T47D (cell line): ENCODE results near the gene YPEL3.
"Not testable (repeated sequence)": the region's sequence is repeated elsewhere in the genome, so short reads cannot be mapped to it uniquely, and the experiment has no call there.

ENCODE experiments used
- DNase-seq, 2 experiments: peaks; one replicate each; pipeline versions ENCODE4 v3.0.0 to v3.0.0-alpha.2; 2011 to 2012; ENCODE audit warnings: low read depth in 1 of 2, low spot score in 1 of 2
- JUND ChIP-seq: IDR thresholded peaks from 2 replicates; pipeline ENCODE4 v1.6.1; 2012; ENCODE audit warnings: low read depth
- in situ Hi-C: cut with HindIII; loops from 2 replicates; pipeline ENCODE4 v1.10.0; 2016; ENCODE audit warnings: low sequenced_read_pairs, low pct_unique_long_range_greater_than_20kb

YPEL3 gene

GRCh38 chr16:30127993-30128392 is 32.0 kb upstream of the YPEL3 start:
- no peak for TF ChIP-seq JUND
- in situ Hi-C loops, result no loop called here
- no peak for DNase-seq

GRCh38 chr16:30125690-30126089 is 29.7 kb upstream of the YPEL3 start:
- in situ Hi-C loops, DNase-seq: not testable (repeated sequence)

DNA sequence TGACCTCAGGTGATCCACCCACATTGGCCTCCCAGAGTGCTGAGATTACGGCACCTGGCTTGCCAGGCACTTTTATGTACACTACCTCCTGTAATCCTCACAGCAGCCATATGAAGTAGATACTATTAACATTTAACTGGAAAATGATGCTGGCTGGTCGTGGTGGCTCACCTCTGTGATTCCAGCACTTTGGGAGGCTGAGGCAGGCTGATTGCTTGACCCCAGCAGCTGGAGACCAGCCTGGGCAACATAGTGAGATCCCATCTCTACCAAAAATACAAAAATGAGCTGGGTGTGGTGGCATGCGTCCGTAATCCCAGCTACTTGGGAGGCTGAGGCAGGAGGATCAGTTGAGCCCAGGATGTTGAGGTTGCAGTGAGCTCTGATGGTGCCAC is 29.0 kb upstream of the YPEL3 start:
- in situ Hi-C loops, result no loop called here
- TF ChIP-seq JUND, result no peak
- DNase-seq, result no peak

GRCh38 chr16:30122604-30123160 is 26.7 kb upstream of the YPEL3 start:
- no peak for TF ChIP-seq JUND
- in situ Hi-C loops, result no loop called here

GRCh38 chr16:30121741-30122571 is 25.9 kb upstream of the YPEL3 start:
- no peak for TF ChIP-seq JUND

More at GRCh38 chr16:30122604-30123160, 26.7 kb upstream of the YPEL3 start:
- DNase-seq, result no peak

GRCh38 chr16:30120340-30121105 is 24.5 kb upstream of the YPEL3 start:
- in situ Hi-C loops, result no loop called here
- no peak for TF ChIP-seq JUND
- DNase-seq, result no peak

More at GRCh38 chr16:30121741-30122571, 25.9 kb upstream of the YPEL3 start:
- in situ Hi-C loops, result no loop called here
- no peak for DNase-seq

GRCh38 chr16:30119428-30119827 is 23.4 kb upstream of the YPEL3 start:
- TF ChIP-seq JUND, result no peak
- in situ Hi-C loops, result no loop called here
- no peak for DNase-seq

DNA sequence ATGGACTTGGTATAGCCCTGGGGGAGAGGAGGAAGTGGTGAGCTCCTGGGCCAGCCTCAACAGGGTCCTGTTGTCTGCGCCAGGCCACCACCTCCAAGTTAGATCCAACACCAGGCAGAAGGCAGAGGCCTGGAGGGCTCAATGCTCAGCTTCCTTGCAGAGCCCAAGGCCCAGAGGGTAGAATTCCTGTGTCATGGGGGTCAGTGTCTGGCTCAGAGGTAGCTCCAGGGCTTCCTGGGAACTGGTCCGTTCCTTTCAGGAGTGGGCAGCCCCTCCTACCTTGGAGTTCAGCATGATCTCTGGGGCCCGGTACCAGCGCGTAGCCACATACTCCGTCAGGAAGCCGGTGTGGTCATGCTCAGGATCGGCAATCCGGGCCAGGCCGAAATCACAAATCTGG is 21.8 kb upstream of the YPEL3 start:
- TF ChIP-seq JUND, result no peak
- no peak for DNase-seq
- in situ Hi-C loops, result no loop called here

DNA sequence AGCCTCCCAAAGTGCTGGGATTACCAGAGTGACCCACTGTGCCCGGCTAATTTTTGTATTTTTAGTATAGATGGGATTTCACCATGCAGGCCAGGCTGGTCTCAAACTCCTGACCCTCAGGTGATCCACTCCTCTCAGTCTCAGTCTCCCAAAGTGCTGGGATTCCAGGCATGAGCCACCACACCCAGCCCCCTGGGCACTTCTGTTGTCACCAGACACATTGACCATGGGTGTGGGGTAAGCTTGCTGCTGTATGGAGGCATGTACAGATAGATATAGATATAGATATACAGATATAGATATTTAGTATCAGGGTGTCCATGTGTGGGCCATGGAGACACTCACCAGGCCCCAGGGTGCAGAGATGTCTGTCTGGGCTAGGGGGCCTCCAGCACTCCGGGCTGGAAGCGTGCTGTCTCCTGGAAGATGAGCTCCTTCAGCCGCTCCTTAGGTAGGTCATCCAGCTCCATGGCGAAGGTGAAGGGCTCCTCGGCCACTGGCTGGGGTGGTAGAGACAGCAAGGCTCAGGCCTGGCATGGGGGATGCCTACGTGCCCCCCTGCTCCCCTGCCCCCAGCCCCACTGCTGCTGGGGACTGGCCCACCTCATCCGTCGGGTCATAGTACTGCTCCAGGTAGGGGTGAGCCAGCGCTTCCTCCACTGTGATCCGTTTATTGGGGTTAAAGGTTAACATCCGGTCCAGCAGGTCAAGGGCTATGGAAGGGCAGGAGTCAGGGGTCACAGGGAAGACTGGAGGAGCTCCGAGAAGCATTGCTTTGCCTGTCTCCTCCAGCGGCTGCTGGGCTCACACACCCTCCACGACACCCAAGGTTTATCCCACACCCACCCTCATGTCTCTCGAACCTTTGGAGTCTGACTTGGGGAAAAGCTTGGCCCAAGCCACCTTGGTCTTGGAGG is 20.5 kb upstream of the YPEL3 start:
- no peak for DNase-seq
- in situ Hi-C loops, result no loop called here
- TF ChIP-seq JUND, result no peak

GRCh38 chr16:30115238-30115637 is 19.2 kb upstream of the YPEL3 start:
- TF ChIP-seq JUND, result no peak
- DNase-seq, result no peak
- in situ Hi-C loops, result no loop called here

GRCh38 chr16:30114833-30115232 is 18.8 kb upstream of the YPEL3 start:
- in situ Hi-C loops, DNase-seq: not testable (repeated sequence)

GRCh38 chr16:30114411-30114810 is 18.4 kb upstream of the YPEL3 start:
- no peak for TF ChIP-seq JUND
- in situ Hi-C loops, result no loop called here
- no peak for DNase-seq
